ENCODE data around the gene SP110. TPM values are rescaled to one million over a fixed set of nuclear protein-coding genes. Genes with fewer than 3 reads are reported as not detected.

SP110 gene
- total RNA-seq, 1 donor from 2014 or later: 61.7 TPM

GRCh38 chr2:230130668-230131364 lies 89.0 kb downstream of the SP110 start:
- peaks cover 2% of the 10 kb centered on the region for H3K4me1 Mint-ChIP-seq (ENCODE audit: low read depth, unreplicated experiment)
- Histone ChIP-seq H3K4me3 (ENCODE audit: insufficient read depth, low read depth, low read length) (no peak overlapping the region), H3K36me3 (ENCODE audit: insufficient read depth, low read length) (no peaks in the 10 kb centered on the region), H3K9ac (ENCODE audit: low read length) (no peak overlapping the region), H3K9me3 (ENCODE audit: insufficient read depth, low read depth, low read length) (peaks cover 12% of the 10 kb centered on the region), H4K20me1 (ENCODE audit: insufficient read depth, low read length) (no peaks in the 10 kb centered on the region), H2AFZ (ENCODE audit: low read depth, low read length) (peak overlapping the region; percentile 28), H3K27me3 (ENCODE audit: insufficient read depth, low read length) (no peaks in the 10 kb centered on the region), H3K4me1 (ENCODE audit: insufficient read depth, low read length) (peaks cover 3% of the 10 kb centered on the region), H3K4me2 (ENCODE audit: low read length) (peak overlapping the region; percentile 1), H3K79me2 (ENCODE audit: insufficient read depth, low read length) (no peaks in the 10 kb centered on the region), H3K27ac (ENCODE audit: low read depth, low read length) (no peak overlapping the region)
- H3K36me3 Mint-ChIP-seq (ENCODE audit: low read depth, unreplicated experiment): peaks cover 2% of the 10 kb centered on the region
- no peak overlapping the region for H3K4me3 Mint-ChIP-seq (ENCODE audit: unreplicated experiment)
- DNase-seq (ENCODE audit: low read depth): peak; percentile 67
- no peak overlapping the region for H3K27ac Mint-ChIP-seq (ENCODE audit: unreplicated experiment)
- H3K27me3 Mint-ChIP-seq (ENCODE audit: low read depth, unreplicated experiment): peaks cover 2% of the 10 kb centered on the region
- TF ChIP-seq CTCF (IDR thresholded peaks at IDR 0.05; ENCODE audit: insufficient read depth, low read depth, low read length): no peak
- no peak for TF ChIP-seq EZH2 (IDR thresholded peaks at IDR 0.05; ENCODE audit: insufficient read depth, low read length)
- FAIRE-seq: peak; percentile 92
- peaks cover 6% of the 10 kb centered on the region for H3K9me3 Mint-ChIP-seq (ENCODE audit: unreplicated experiment)

DNA sequence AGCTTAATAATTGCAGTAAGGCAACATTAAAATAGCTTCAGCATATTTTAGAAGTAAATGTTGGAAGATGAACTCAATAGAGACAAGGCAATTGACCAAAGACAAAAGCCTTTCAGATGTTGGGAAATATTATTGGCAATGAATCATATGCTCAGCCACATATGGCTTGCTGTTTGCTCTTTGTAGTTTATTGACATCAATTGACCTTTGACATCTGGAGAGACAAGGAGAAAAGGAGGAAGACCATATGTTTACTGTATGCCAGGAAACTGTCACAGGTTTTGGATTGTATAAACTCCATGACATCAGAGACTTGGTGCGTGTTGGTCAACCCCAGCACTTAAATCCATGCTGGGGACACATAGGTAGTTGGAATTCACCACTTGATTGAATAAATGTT lies 90.4 kb downstream of the SP110 start:
- Histone ChIP-seq H3K79me2 (ENCODE audit: insufficient read depth, low read length) (no peaks in the 10 kb centered on the region), H3K4me2 (ENCODE audit: low read length) (no peak overlapping the region), H3K9ac (ENCODE audit: low read length) (no peak overlapping the region), H4K20me1 (ENCODE audit: insufficient read depth, low read length) (no peaks in the 10 kb centered on the region), H3K27me3 (ENCODE audit: insufficient read depth, low read length) (no peaks in the 10 kb centered on the region), H3K36me3 (ENCODE audit: insufficient read depth, low read length) (no peaks in the 10 kb centered on the region), H2AFZ (ENCODE audit: low read depth, low read length) (no peak overlapping the region), H3K4me1 (ENCODE audit: insufficient read depth, low read length) (peaks cover 3% of the 10 kb centered on the region), H3K27ac (ENCODE audit: low read depth, low read length) (no peak overlapping the region), H3K4me3 (ENCODE audit: insufficient read depth, low read depth, low read length) (no peak overlapping the region), H3K9me3 (ENCODE audit: insufficient read depth, low read depth, low read length) (peaks cover 12% of the 10 kb centered on the region)
- Mint-ChIP-seq H3K4me3 (ENCODE audit: unreplicated experiment) (no peak overlapping the region), H3K27me3 (ENCODE audit: low read depth, unreplicated experiment) (peaks cover 2% of the 10 kb centered on the region), H3K36me3 (ENCODE audit: low read depth, unreplicated experiment) (peaks cover 2% of the 10 kb centered on the region), H3K27ac (ENCODE audit: unreplicated experiment) (no peak overlapping the region), H3K4me1 (ENCODE audit: low read depth, unreplicated experiment) (peaks cover 2% of the 10 kb centered on the region), H3K9me3 (ENCODE audit: unreplicated experiment) (peaks cover 6% of the 10 kb centered on the region)
- peak; percentile 62 for FAIRE-seq
- no peak for DNase-seq (ENCODE audit: low read depth)
- TF ChIP-seq EZH2 (IDR thresholded peaks at IDR 0.05; ENCODE audit: insufficient read depth, low read length): no peak
- no peak for TF ChIP-seq CTCF (IDR thresholded peaks at IDR 0.05; ENCODE audit: insufficient read depth, low read depth, low read length)

Measured in astrocyte (in vitro differentiated cells and primary cell).